Fibroblast of villous mesenchyme (primary cell): Measurements from ENCODE around the gene SLC25A30. TPM values are rescaled to one million over a fixed set of nuclear protein-coding genes. Genes with fewer than 3 reads are reported as not detected.

Experiments used
- DNase-seq: peaks from one replicate; pipeline ENCODE4 v3.0.0-alpha.2; 2010; ENCODE audit warnings: low read depth
- H3K4me3 ChIP-seq: 2 replicates; pipeline ENCODE4 v1.5.1; 2011; ENCODE audit warnings: low read depth, mild to moderate bottlenecking, low read length
- CTCF ChIP-seq: IDR thresholded peaks from 2 replicates; pipeline ENCODE4 v1.5.1; 2012; ENCODE audit warnings: low read depth, mild to moderate bottlenecking, low read length; ENCODE audit not compliant: insufficient read depth
- total RNA-seq: library from RNA; depleted of rRNA; stranded (reverse); fragments of >200 nt; gene quantifications from 2 replicates; pipeline ENCODE4 v1.2.3, GENCODE V29; 2012

Gene SLC25A30
- total RNA-seq, 1 donor: 24.2 TPM

- DNase-seq: no peak
- no peak overlapping the region for H3K4me3 ChIP-seq
- no peak for TF ChIP-seq CTCF
These were observed 21.7 kb upstream of the SLC25A30 start for GRCh38 chr13:45439781-45440462.

GRCh38 chr13:45439008-45439407, 20.8 kb upstream of the SLC25A30 start:
- no peak for TF ChIP-seq CTCF
- no peak overlapping the region for H3K4me3 ChIP-seq
- no peak for DNase-seq

- no peak overlapping the region for H3K4me3 ChIP-seq
- DNase-seq: no peak
- TF ChIP-seq CTCF: no peak
These were observed 19.8 kb upstream of the SLC25A30 start for GRCh38 chr13:45437947-45438346.

GRCh38 chr13:45436953-45437352, 18.8 kb upstream of the SLC25A30 start:
- DNase-seq: no peak
- H3K4me3 ChIP-seq: no peak overlapping the region
- TF ChIP-seq CTCF: no peak

- TF ChIP-seq CTCF: no peak
- no peak for DNase-seq
- no peak overlapping the region for H3K4me3 ChIP-seq
These were observed 18.2 kb upstream of the SLC25A30 start for GRCh38 chr13:45436332-45436731.

- DNase-seq: no peak
- no peak for TF ChIP-seq CTCF
- H3K4me3 ChIP-seq: no peak overlapping the region
These were observed 16.6 kb upstream of the SLC25A30 start for GRCh38 chr13:45434556-45435371.

- no peak for DNase-seq
- no peak for TF ChIP-seq CTCF
- H3K4me3 ChIP-seq: no peak overlapping the region
These were observed 15.2 kb upstream of the SLC25A30 start for GRCh38 chr13:45433381-45433790.
